ENCODE results near the gene PPT1. TPM values are rescaled to one million over a fixed set of nuclear protein-coding genes. Genes with fewer than 3 reads are reported as not detected.

The PPT1 gene
- polyA plus RNA-seq, 1 donor (not counting 4 experiments of a cell fraction or from before 2014, with no cell fraction given): 58.9 TPM

GRCh38 chr1:40027647-40028046, 69.4 kb downstream of the PPT1 start:
- H3K4me2 ChIP-seq (ENCODE audit: control insufficient read depth, extremely low read depth, insufficient read depth, low read depth, low read length): no peak overlapping the region
- FAIRE-seq (no peak), DNase-seq (ENCODE audit: low read depth, low spot score) (no peak)
- H3K9me1 ChIP-seq (ENCODE audit: control insufficient read depth, extremely low read depth, insufficient read depth, low read length): no peaks in the 10 kb centered on the region
- no peak for TF ChIP-seq EZH2 (IDR thresholded peaks at IDR 0.05; ENCODE audit: low read length)
- TF ChIP-seq, protein P1, sequence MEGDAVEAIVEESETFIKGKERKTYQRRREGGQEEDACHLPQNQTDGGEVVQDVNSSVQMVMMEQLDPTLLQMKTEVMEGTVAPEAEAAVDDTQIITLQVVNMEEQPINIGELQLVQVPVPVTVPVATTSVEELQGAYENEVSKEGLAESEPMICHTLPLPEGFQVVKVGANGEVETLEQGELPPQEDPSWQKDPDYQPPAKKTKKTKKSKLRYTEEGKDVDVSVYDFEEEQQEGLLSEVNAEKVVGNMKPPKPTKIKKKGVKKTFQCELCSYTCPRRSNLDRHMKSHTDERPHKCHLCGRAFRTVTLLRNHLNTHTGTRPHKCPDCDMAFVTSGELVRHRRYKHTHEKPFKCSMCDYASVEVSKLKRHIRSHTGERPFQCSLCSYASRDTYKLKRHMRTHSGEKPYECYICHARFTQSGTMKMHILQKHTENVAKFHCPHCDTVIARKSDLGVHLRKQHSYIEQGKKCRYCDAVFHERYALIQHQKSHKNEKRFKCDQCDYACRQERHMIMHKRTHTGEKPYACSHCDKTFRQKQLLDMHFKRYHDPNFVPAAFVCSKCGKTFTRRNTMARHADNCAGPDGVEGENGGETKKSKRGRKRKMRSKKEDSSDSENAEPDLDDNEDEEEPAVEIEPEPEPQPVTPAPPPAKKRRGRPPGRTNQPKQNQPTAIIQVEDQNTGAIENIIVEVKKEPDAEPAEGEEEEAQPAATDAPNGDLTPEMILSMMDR (optimal IDR thresholded peaks at IDR 0.05 in 1 of 3, IDR thresholded peaks at IDR 0.05 in 1 of 3, conservative IDR thresholded peaks at IDR 0.05 in 1 of 3; ENCODE audit: extremely low read depth in 1 of 3, insufficient read depth in 2 of 3, low read length in 3 of 3): no peak
- H3K4me1 ChIP-seq (ENCODE audit: control insufficient read depth, extremely low read depth, insufficient read depth, low read length): peaks cover 19% of the 10 kb centered on the region
- H3K4me3 ChIP-seq (ENCODE audit: control insufficient read depth in 2 of 3, extremely low read depth in 1 of 3, insufficient read depth in 2 of 3, low read depth in 1 of 3, low read length in 3 of 3): no peak overlapping the region
- dilution Hi-C loops (cut with MboI; ENCODE audit: extremely low pct_ligation_motif_present, low sequenced_read_pairs): no loop called here
- no peaks in the 10 kb centered on the region for H3K79me2 ChIP-seq (ENCODE audit: control insufficient read depth, insufficient read depth, low read length)
- no peaks in the 10 kb centered on the region for H3K9me3 ChIP-seq (ENCODE audit: control insufficient read depth, low read depth, low read length)
- H3K27ac ChIP-seq (ENCODE audit: control insufficient read depth, insufficient read depth, low read length): no peak overlapping the region
- H4K20me1 ChIP-seq (ENCODE audit: control insufficient read depth, extremely low read depth, insufficient read depth, low read length): no peaks in the 10 kb centered on the region
- no peaks in the 10 kb centered on the region for H3K27me3 ChIP-seq (ENCODE audit: control insufficient read depth, extremely low read depth, insufficient read depth, low read length)
- no peak overlapping the region for H2AFZ ChIP-seq (ENCODE audit: control insufficient read depth, low read length)
- H3K9ac ChIP-seq (ENCODE audit: control insufficient read depth, extremely low read depth, insufficient read depth, low read length): no peak overlapping the region
- H3K36me3 ChIP-seq (ENCODE audit: control insufficient read depth in 2 of 2, extremely low read depth in 1 of 2, insufficient read depth in 2 of 2, low read length in 2 of 2): no peaks in the 10 kb centered on the region

- no peak overlapping the region for H3K27ac ChIP-seq (ENCODE audit: control insufficient read depth, insufficient read depth, low read length)
- no peaks in the 10 kb centered on the region for H3K36me3 ChIP-seq (ENCODE audit: control insufficient read depth in 2 of 2, extremely low read depth in 1 of 2, insufficient read depth in 2 of 2, low read length in 2 of 2)
- H4K20me1 ChIP-seq (ENCODE audit: control insufficient read depth, extremely low read depth, insufficient read depth, low read length): no peaks in the 10 kb centered on the region
- peaks cover 2% of the 10 kb centered on the region for H3K4me1 ChIP-seq (ENCODE audit: control insufficient read depth, extremely low read depth, insufficient read depth, low read length)
- no peak overlapping the region for H3K4me3 ChIP-seq (ENCODE audit: control insufficient read depth in 2 of 3, extremely low read depth in 1 of 3, insufficient read depth in 2 of 3, low read depth in 1 of 3, low read length in 3 of 3)
- no peaks in the 10 kb centered on the region for H3K79me2 ChIP-seq (ENCODE audit: control insufficient read depth, insufficient read depth, low read length)
- no peak for DNase-seq (ENCODE audit: low read depth, low spot score)
- no peaks in the 10 kb centered on the region for H3K9me3 ChIP-seq (ENCODE audit: control insufficient read depth, low read depth, low read length)
- TF ChIP-seq, protein P1 (optimal IDR thresholded peaks at IDR 0.05 in 1 of 3, IDR thresholded peaks at IDR 0.05 in 1 of 3, conservative IDR thresholded peaks at IDR 0.05 in 1 of 3; ENCODE audit: extremely low read depth in 1 of 3, insufficient read depth in 2 of 3, low read length in 3 of 3): no peak
- TF ChIP-seq EZH2 (IDR thresholded peaks at IDR 0.05; ENCODE audit: low read length): no peak
- no peaks in the 10 kb centered on the region for H3K27me3 ChIP-seq (ENCODE audit: control insufficient read depth, extremely low read depth, insufficient read depth, low read length)
- dilution Hi-C loops (cut with MboI; ENCODE audit: extremely low pct_ligation_motif_present, low sequenced_read_pairs): no loop called here
- no peak for FAIRE-seq
- H3K9ac ChIP-seq (ENCODE audit: control insufficient read depth, extremely low read depth, insufficient read depth, low read length): no peak overlapping the region
- no peak overlapping the region for H2AFZ ChIP-seq (ENCODE audit: control insufficient read depth, low read length)
- H3K9me1 ChIP-seq (ENCODE audit: control insufficient read depth, extremely low read depth, insufficient read depth, low read length): no peaks in the 10 kb centered on the region
- H3K4me2 ChIP-seq (ENCODE audit: control insufficient read depth, extremely low read depth, insufficient read depth, low read depth, low read length): no peak overlapping the region
These were observed 72.4 kb downstream of the PPT1 start for GRCh38 chr1:40024671-40025070.

All from keratinocyte (primary cell).